Prostate gland (tissue), 2 donors: ENCODE measurements around the gene PBXIP1. TPM values are rescaled to one million over a fixed set of nuclear protein-coding genes. Genes with fewer than 3 reads are reported as not detected.

Experiments used
- DNase-seq: peaks from one replicate; pipeline ENCODE4 v3.0.0-alpha.2; 2019; ENCODE audit warnings: low spot score
- H3K27ac ChIP-seq, 2 donors: fragments of 200-600 bp; sonication (generic); 2 replicates each; pipeline ENCODE4 v1.5.1; 2017 to 2019
- H3K27me3 ChIP-seq: fragments of 200-600 bp; sonication (generic); replicated peaks from 2 replicates; pipeline ENCODE4 v1.5.1; 2019; ENCODE audit not compliant: insufficient read depth
- H3K36me3 ChIP-seq, 2 donors: fragments of 200-600 bp; sonication (generic); 1 replicate in 1 of 2; 2 replicates in 1 of 2; pipeline versions ENCODE4 v1.5.1 to v1.8.1; 2017 to 2019
- H3K4me1 ChIP-seq: fragments of 200-600 bp; sonication (generic); replicated peaks from 2 replicates; pipeline ENCODE4 v1.5.1; 2019
- H3K4me3 ChIP-seq, 2 donors: fragments of 200-600 bp; sonication (generic); 2 replicates each; pipeline ENCODE4 v1.5.1; 2017 to 2019
- H3K9me3 ChIP-seq: fragments of 200-600 bp; sonication (generic); 2 replicates; pipeline ENCODE4 v1.5.1; 2017
- POLR2A ChIP-seq: fragments of 450-650 bp; IDR thresholded peaks from one replicate; pipeline ENCODE4 v1.6.1; 2016; ENCODE audit warnings: antibody characterized with exemption, mild to moderate bottlenecking
- POLR2AphosphoS5 ChIP-seq: sonication (generic); formaldehyde crosslinking; IDR thresholded peaks from one replicate; pipeline ENCODE4 v1.6.1; 2017; ENCODE audit warnings: antibody characterized with exemption
- WGBS: methylation state at CpG from one replicate; pipeline ENCODE4 v1.1.5; 2018; 5-methylcytosine and 5-hydroxymethylcytosine counted together
- intact Hi-C: fragments of 100-400 bp; cut with DNase I; formaldehyde crosslinking; loops from one replicate; pipeline ENCODE4 v1.14.2; 2022
- total RNA-seq, 2 donors: library from RNA; depleted of rRNA; stranded (reverse); fragments of >200 nt; gene quantifications; one replicate each; pipeline ENCODE4 v1.1.0, GENCODE V29; 2016
- TF ChIP-seq, protein P1 (sequence below), 4 experiments: fragments of 200-600 bp in 2 of 4; fragments of 450-650 bp in 2 of 4; sonication (generic) in 2 of 4; IDR thresholded peaks; 1 replicate in 3 of 4; 2 replicates in 1 of 4; pipeline ENCODE4 v1.5.1; 2016 to 2019; ENCODE audit warnings: antibody characterized with exemption in 4 of 4, mild to moderate bottlenecking in 2 of 4, moderate library complexity in 2 of 4

PBXIP1 gene
- total RNA-seq, 2 donors from 2014 or later = 113 to 140 TPM

DNA sequence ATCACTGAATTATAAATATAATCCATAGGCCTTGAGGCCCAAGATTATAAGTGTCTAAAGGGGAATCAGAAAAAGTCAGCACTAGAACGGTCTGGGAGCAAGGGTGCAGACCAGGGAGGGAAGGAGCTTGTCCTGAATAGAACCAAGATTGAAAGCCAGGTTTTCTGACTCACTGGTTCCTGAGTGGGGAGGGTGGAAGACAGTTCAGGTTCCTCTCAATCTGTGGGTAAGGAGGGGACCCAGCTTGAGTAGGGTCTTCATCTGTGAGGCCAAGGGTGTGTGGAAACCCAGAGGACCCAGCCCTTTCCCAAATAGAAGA, 38.3 kb upstream of the PBXIP1 start:
- H3K27ac ChIP-seq = no peak overlapping the region
- no peak for TF ChIP-seq POLR2AphosphoS5
- no peak for TF ChIP-seq POLR2A
- TF ChIP-seq, protein P1, sequence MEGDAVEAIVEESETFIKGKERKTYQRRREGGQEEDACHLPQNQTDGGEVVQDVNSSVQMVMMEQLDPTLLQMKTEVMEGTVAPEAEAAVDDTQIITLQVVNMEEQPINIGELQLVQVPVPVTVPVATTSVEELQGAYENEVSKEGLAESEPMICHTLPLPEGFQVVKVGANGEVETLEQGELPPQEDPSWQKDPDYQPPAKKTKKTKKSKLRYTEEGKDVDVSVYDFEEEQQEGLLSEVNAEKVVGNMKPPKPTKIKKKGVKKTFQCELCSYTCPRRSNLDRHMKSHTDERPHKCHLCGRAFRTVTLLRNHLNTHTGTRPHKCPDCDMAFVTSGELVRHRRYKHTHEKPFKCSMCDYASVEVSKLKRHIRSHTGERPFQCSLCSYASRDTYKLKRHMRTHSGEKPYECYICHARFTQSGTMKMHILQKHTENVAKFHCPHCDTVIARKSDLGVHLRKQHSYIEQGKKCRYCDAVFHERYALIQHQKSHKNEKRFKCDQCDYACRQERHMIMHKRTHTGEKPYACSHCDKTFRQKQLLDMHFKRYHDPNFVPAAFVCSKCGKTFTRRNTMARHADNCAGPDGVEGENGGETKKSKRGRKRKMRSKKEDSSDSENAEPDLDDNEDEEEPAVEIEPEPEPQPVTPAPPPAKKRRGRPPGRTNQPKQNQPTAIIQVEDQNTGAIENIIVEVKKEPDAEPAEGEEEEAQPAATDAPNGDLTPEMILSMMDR (IDR thresholded peaks at IDR 0.05) = no peak

GRCh38 chr1:154993572-154994268, 37.8 kb upstream of the PBXIP1 start, which contains the start of gene LENEP:
TSS of gene LENEP (plus strand) at chr1:154993586. CDS start at chr1:154993608, 22 bp downstream.
- no peak for DNase-seq
- Histone ChIP-seq H3K27ac (no peak within 1 kb of the TSS), H3K4me1 (no peaks in the 10 kb centered on the region), H3K4me3 (no peak within 1 kb of the TSS), H3K27me3 (no peaks in the 10 kb centered on the region), H3K36me3 (no peaks in the 10 kb centered on the region), H3K9me3 (no peaks in the 10 kb centered on the region)
- intact Hi-C loops = no loop called here
- 70% methylated on average over 8 of the region's 8 CpGs for WGBS
- TF ChIP-seq POLR2AphosphoS5 (no peak), POLR2A (no peak)
- TF ChIP-seq, protein P1 (IDR thresholded peaks at IDR 0.05) = no peak

More for the DNA sequence above, 38.3 kb upstream of the PBXIP1 start:
- no peak for DNase-seq
- H3K36me3 ChIP-seq = no peaks in the 10 kb centered on the region
- H3K4me3 ChIP-seq = no peak overlapping the region
- H3K4me1 ChIP-seq = peaks cover under 1% of the 10 kb centered on the region
- no peaks in the 10 kb centered on the region for H3K9me3 ChIP-seq
- WGBS = 67% methylated on average over 1 of the region's 1 CpG
- intact Hi-C loops = no loop called here
- no peaks in the 10 kb centered on the region for H3K27me3 ChIP-seq

GRCh38 chr1:154992721-154993571, 37.0 kb upstream of the PBXIP1 start:
- 77% methylated on average over 14 of the region's 14 CpGs for WGBS
- H3K27me3 ChIP-seq = no peaks in the 10 kb centered on the region
- no peak for DNase-seq
- H3K4me3 ChIP-seq = no peak overlapping the region
- H3K9me3 ChIP-seq = no peaks in the 10 kb centered on the region
- no peak overlapping the region for H3K27ac ChIP-seq
- intact Hi-C loops = no loop called here
- no peaks in the 10 kb centered on the region for H3K4me1 ChIP-seq
- peaks cover 0 to 1% of the 10 kb centered on the region in 2 donors for H3K36me3 ChIP-seq
- TF ChIP-seq POLR2A = no peak
- TF ChIP-seq, protein P1 (IDR thresholded peaks at IDR 0.05) = no peak
- TF ChIP-seq POLR2AphosphoS5 = no peak

GRCh38 chr1:154990276-154990675, 34.4 kb upstream of the PBXIP1 start:
- H3K4me1 ChIP-seq = no peaks in the 10 kb centered on the region
- 93% methylated on average over 8 of the region's 8 CpGs for WGBS
- no peak for DNase-seq
- peaks cover 0 to 8% of the 10 kb centered on the region in 2 donors for H3K36me3 ChIP-seq
- no peak for TF ChIP-seq POLR2AphosphoS5
- TF ChIP-seq, protein P1 (IDR thresholded peaks at IDR 0.05) = no peak
- TF ChIP-seq POLR2A = no peak
- no peak overlapping the region for H3K4me3 ChIP-seq
- no peak overlapping the region for H3K27ac ChIP-seq
- intact Hi-C loops = no loop called here
- H3K9me3 ChIP-seq = no peaks in the 10 kb centered on the region
- no peaks in the 10 kb centered on the region for H3K27me3 ChIP-seq
